HG02678 (cell line): ENCODE results near the gene LIF.

Experiments used
- ATAC-seq: cut with Tn5 transposase; IDR thresholded peaks from one replicate; pipeline ENCODE4 v1.9.1; 2021; ENCODE audit warnings: mild to moderate bottlenecking, moderate library complexity; ENCODE audit not compliant: unreplicated experiment

The LIF gene

GRCh38 chr22:30265131-30265720 is 18.7 kb upstream of the LIF start:
- ATAC-seq, result no peak

- ATAC-seq, result no peak
These were observed 17.3 kb upstream of the LIF start for GRCh38 chr22:30263883-30264282.

- ATAC-seq, result no peak
These were observed 16.6 kb upstream of the LIF start for GRCh38 chr22:30262917-30263741.

- ATAC-seq, result no peak
These were observed 15.6 kb upstream of the LIF start for GRCh38 chr22:30262112-30262511.

GRCh38 chr22:30261134-30261533 is 14.6 kb upstream of the LIF start:
- ATAC-seq, result no peak

GRCh38 chr22:30260682-30261081 is 14.1 kb upstream of the LIF start:
- ATAC-seq, result no peak

GRCh38 chr22:30260276-30260675 is 13.7 kb upstream of the LIF start:
- no peak for ATAC-seq

GRCh38 chr22:30254314-30254713 is 7.8 kb upstream of the LIF start:
- ATAC-seq, result no peak

GRCh38 chr22:30253205-30253852 is 6.8 kb upstream of the LIF start:
- no peak for ATAC-seq

- ATAC-seq, result no peak
These were observed 6.0 kb upstream of the LIF start for GRCh38 chr22:30252411-30253204.

GRCh38 chr22:30251711-30252110 is 5.2 kb upstream of the LIF start:
- no peak for ATAC-seq

- ATAC-seq, result no peak
These were observed 4.2 kb upstream of the LIF start for GRCh38 chr22:30250661-30251267.

GRCh38 chr22:30250039-30250565 is 3.5 kb upstream of the LIF start:
- no peak for ATAC-seq

- no peak for ATAC-seq
These were observed 2.8 kb upstream of the LIF start for GRCh38 chr22:30249049-30250038.

- ATAC-seq, result no peak
These were observed 1.9 kb upstream of the LIF start for GRCh38 chr22:30248484-30248883.

- ATAC-seq, result no peak
These were observed 1.4 kb upstream of the LIF start for GRCh38 chr22:30247974-30248373.

- ATAC-seq, result no peak
These were observed 1.0 kb upstream of the LIF start for GRCh38 chr22:30247561-30247960.

GRCh38 chr22:30246814-30247376 is 336 bp upstream of the LIF start:
- ATAC-seq, result no peak
